ENCODE results near the gene NTNG2.

GRCh38 chr9:132154863-132155567 lies 6.8 kb upstream of the NTNG2 start:
- TF ChIP-seq CTCF (IDR thresholded peaks at IDR 0.05) (no peak), POLR2A (IDR thresholded peaks at IDR 0.05) (no peak)
